Activated T-helper 1 cell treated with Interleukin-2 at 50 U/mL for 16 hours (primary cell): ENCODE results near the gene FGF18.

Experiments
- DNase-seq: peaks from one replicate; pipeline ENCODE4 v3.0.0-alpha.2; 2020; ENCODE audit warnings: low read depth

The FGF18 gene

GRCh38 chr5:171442287-171443042 lies 23.0 kb downstream of the FGF18 start:
- DNase-seq = no peak

DNA sequence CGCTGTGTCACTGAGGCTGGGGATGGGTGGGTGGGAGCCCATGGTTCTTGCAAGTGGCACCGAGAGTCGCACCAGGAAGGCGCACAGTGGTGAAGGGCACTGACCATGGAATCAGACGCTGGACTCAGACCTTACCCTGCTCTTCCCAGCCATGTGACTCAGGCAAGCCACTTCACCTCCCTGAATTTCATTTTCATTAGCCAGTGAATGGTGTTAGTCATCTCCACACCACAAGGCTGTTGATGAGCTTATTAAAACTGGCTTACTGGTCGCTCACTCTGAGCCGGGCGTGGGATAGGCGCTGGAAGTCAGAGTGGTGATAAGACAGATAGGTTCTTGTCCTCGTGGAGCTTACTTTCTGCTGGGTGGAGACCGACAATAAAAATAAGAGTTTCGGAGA lies 25.1 kb downstream of the FGF18 start:
- DNase-seq = no peak

- no peak for DNase-seq
Measured at GRCh38 chr5:171445644-171446516, 26.4 kb downstream of the FGF18 start.

- DNase-seq = no peak
Measured at GRCh38 chr5:171447226-171447625, 27.8 kb downstream of the FGF18 start.

- no peak for DNase-seq
Measured at GRCh38 chr5:171449426-171449825, 30.0 kb downstream of the FGF18 start.

DNA sequence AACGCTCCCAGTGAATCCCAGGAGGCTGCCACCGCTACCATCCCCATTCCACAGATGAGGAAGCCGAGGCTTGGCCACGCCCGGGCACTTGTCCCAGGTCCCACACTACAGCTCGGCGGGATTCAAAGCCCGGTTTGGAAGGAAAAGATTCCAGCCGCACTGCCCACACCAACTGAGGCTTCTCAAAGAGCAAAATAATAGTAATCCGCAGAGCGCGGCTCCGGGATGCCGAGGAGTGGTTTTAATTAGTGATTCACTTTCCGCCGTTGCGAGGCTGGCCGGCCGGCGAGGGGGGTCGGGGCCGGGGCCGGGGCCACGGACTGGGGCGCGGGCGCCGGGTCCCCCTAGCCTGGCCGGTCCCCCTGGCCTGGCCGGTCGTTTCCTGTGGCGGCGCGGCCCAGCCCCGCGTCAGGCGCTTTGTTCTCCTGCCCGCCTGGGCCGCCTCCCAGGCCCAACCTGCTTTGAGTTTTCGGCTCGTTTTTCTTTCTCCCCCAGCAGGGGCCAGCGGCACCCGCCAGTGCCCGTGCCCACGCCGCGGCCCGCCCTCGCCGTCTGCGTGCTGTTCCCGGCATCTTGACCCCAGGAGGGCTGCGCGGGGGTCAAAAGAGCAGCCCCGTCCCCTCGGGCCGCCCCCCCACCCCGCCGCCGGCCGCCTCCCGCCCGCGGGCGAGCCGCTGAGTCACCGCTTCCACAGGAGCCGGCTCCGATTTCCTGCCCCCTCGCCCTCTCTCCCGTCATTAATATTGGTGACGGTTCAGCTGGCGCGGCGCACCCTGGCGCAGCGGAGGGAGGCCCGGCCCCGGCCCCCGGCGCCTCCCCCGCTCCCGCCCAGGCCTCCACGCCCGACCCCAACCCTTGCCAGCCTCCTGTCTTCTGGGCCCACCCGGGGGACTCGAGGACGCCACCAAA lies 31.2 kb downstream of the FGF18 start:
- no peak for DNase-seq

GRCh38 chr5:171451421-171451820 lies 32.0 kb downstream of the FGF18 start:
- no peak for DNase-seq

GRCh38 chr5:171453056-171453725 lies 33.7 kb downstream of the FGF18 start:
- DNase-seq = no peak

DNA sequence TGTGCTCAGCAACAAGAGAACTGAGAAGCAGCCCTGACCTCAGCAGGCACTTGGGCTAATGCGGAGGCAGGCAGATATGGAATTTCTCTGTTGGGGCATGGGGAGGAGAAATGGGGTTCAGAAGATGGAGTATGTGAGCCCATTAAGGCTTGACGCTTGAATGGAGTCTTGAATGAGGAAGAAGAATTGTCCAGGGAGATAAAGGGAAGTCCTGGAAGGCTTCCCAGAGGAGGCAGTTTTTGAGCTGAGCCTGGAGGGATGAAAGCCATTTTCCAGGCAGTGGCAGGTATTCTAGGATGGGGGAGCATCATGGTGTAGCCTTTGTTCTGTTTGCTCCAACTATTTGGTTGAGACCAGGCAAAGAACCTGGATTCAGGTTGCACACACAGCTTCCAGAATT lies 34.5 kb downstream of the FGF18 start:
- no peak for DNase-seq

GRCh38 chr5:171454549-171454948 lies 35.1 kb downstream of the FGF18 start:
- DNase-seq = no peak

DNA sequence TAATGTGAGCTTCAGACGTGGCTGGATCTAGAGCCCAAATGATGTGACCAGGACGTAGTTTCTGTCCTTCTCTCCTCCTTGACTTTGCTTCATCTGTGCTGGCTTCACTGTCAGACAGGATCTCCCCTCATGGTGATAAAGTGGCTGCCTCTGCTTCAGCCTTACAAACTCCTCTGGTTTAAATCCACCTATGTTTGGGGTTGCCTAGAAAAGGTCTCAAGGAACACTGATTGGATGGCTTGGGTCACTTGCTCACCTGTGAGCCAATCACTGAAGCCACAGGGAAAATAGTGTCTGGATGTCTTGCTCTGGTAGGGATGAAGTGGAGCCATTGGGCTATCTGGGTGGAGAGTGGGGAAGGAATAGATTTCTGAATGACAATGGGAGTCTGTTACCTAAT lies 36.1 kb downstream of the FGF18 start:
- DNase-seq = no peak

GRCh38 chr5:171457208-171457981 lies 37.9 kb downstream of the FGF18 start:
- DNase-seq = no peak

- DNase-seq = no peak
Measured at GRCh38 chr5:171459839-171460238, 40.4 kb downstream of the FGF18 start.

DNA sequence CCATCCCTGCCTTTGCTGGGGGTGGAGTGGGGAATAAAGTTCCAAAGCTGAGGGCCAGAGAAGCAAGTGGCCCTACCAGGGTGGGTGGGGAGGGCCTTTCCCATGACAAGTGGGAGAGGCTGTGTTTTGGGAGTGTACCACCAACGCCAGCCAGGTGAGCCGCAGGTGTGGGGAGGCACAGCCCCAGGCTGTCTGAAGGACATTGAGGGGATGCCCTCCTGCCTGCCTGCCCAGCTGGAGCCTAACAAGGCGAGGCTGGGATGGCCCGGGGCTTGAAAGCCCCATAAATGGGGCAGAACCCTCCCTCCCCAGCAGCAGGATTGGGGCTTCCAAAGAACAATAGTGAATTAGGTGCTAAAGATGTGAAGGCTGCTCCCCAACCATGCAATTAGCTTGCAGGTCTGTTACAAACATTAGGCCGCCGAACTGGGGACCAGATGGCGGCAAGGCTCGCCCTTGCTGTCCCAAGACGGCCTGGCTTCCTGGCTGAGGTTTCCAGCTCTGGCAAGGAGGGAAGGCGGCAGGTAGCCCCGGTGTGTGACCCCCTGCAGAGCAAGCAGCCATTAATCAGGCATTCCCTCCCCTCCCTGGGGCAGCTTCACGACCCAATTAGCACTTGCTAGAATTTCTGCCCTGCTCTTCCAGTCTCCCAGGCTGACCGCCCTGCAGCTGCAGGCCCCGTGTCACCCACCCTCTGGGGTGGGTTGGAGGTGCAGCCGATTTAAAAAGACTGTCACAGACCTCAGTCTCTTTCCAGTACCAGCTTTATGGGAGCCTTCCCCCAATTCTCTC lies 42.9 kb downstream of the FGF18 start:
- no peak for DNase-seq

DNA sequence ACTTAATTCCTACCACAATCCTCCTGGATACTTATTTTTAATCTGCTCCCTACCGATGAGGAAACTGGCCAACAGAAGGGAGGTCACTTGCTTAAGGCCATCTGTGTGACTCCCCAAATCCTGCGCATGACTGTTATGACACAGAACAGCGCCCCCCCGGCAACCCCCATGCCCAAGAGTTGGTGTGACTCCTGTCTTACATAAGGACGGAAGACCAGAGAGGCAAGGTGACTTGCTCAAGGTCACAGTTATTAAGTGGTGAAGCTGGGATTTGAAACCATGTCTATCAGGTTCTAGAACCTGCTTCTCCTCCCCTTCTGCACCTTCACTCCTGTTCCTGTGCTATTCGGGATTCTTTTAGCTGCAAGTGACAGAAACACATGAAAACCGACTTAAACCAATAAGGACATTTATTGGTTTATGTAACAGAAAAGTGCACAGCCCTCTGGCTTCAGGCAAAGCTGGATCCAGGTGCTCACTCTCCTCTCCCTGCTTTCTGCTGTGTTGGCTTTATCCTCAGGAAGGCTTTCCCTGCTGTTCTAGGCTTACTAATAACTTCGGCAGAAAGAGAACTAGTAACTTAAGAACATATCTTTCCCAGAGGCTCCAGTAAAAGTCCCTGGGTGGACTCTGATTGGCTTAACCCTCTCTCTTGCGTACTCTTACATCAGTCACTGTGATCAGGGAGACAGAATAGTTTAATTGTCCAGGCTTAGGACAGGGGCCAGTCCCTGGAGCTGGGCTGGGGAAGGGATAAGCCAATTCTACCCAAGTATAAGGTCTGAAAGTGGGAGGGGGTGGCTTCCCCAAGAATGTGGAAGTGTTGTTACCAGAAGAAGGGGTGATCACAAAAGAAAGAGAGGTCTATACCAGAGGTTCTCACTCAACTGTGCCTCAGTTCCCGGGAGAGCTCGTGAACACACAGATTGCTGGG lies 43.7 kb downstream of the FGF18 start:
- no peak for DNase-seq

DNA sequence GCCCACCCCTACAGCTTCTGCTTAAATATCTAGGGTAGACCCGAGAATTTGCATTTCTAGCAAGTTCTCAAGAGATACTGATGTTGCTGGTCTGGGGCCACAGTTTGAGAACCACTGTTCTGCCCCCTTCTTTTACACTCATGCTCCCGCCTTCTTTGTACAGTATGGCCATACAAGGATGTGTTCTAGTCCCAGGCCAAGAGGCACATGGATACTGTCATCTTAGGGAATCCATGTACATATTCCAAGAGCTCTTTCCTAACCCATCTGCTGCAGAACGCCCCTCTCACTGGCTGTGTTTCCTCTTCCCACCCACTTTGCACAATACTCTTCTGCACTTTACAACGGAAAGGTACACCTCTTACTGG lies 44.4 kb downstream of the FGF18 start:
- DNase-seq = no peak

GRCh38 chr5:171464829-171465228 lies 45.4 kb downstream of the FGF18 start:
- no peak for DNase-seq

- DNase-seq = no peak
Measured at GRCh38 chr5:171467107-171467506, 47.7 kb downstream of the FGF18 start.

DNA sequence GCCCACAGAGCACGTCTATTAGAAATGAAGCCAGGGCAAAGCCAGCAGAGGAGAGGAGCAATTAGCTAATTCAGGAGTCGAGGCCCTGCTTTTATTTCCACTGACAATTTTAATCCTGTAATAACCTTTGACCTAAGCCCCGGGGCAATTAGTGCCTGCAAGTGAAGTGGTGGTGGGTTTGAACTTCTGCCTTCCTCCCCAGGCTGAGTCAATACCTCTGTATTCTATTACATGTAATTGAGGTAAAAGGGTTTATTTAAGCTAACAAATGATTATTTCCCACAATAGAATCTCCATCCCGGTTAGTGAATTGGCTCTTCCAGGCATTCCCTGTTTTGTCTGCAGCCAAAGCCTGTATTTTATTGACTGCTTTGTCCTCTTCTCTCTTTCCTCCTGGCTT lies 49.9 kb downstream of the FGF18 start:
- no peak for DNase-seq
